IMR-90 (cell line): ENCODE results near the gene HECTD2. TPM values are rescaled to one million over a fixed set of nuclear protein-coding genes. Genes with fewer than 3 reads are reported as not detected.
"Not testable (repeated sequence)": the region's sequence is repeated elsewhere in the genome, so short reads cannot be mapped to it uniquely, and the experiment has no call there.

ENCODE experiments used
- ATAC-seq: fragments of 200-7000 bp; cut with Tn5 transposase; 2 replicates; pipeline ENCODE4 v1.9.1; 2020; ENCODE audit warnings: low read depth, mild to moderate bottlenecking, moderate library complexity
- BruUV-seq: library from RNA; stranded (reverse); fragments of 400-500 nt; replicated peaks from 2 replicates; lab custom pipeline; 2021; lab: Mats Ljungman, UMichigan
- CTCF ChIA-PET: fragments of 300-600 bp; formaldehyde crosslinking; extraction: SDS; loops from one replicate; lab custom pipeline; 2021; ENCODE audit warnings: antibody characterized with exemption; lab: Yijun Ruan, JAX
- POLR2A ChIA-PET: fragments of 300-600 bp; sonication (Branson Sonifier 250); formaldehyde crosslinking; loops from one replicate; lab custom pipeline; 2022; ENCODE audit warnings: antibody characterized with exemption; ENCODE audit not compliant: unreplicated experiment; lab: Charles Lee
- DNase-seq: peaks from one replicate; pipeline ENCODE4 v3.0.0; 2013
- H2AFZ ChIP-seq: replicated peaks from 2 replicates; pipeline ENCODE3; 2013; ENCODE audit warnings: low read length, mild to moderate bottlenecking; ENCODE audit not compliant: poor library complexity
- H2AK5ac ChIP-seq: 2 replicates; pipeline ENCODE4 v1.6.1; 2013; ENCODE audit warnings: low read depth, low read length, inconsistent platforms
- H2AK9ac ChIP-seq: replicated peaks from 2 replicates; pipeline ENCODE3; 2013; ENCODE audit warnings: mild to moderate bottlenecking, low read depth, low read length, moderate library complexity; ENCODE audit not compliant: poor library complexity
- H2BK120ac ChIP-seq: 2 replicates; pipeline ENCODE4 v1.6.1; 2013; ENCODE audit warnings: low read depth, low read length, inconsistent platforms
- H2BK15ac ChIP-seq: 3 replicates; pipeline ENCODE4 v1.6.1; 2013; ENCODE audit warnings: low read depth, low read length, inconsistent platforms
- H2BK20ac ChIP-seq: 2 replicates; pipeline ENCODE4 v1.6.1; 2013; ENCODE audit warnings: low read depth, mild to moderate bottlenecking, inconsistent platforms, low read length, moderate library complexity
- H2BK5ac ChIP-seq: 2 replicates; pipeline ENCODE4 v1.6.1; 2013; ENCODE audit warnings: mild to moderate bottlenecking, low read depth, low read length, inconsistent platforms; ENCODE audit not compliant: poor library complexity, severe bottlenecking
- H3K14ac ChIP-seq: replicated peaks from 2 replicates; pipeline ENCODE4 v1.6.1; 2013; ENCODE audit warnings: low read depth, low read length, inconsistent platforms
- H3K18ac ChIP-seq: 2 replicates; pipeline ENCODE4 v1.6.1; 2013; ENCODE audit warnings: low read depth, low read length, control low read depth
- H3K23ac ChIP-seq: 2 replicates; pipeline ENCODE4 v1.6.1; 2013; ENCODE audit warnings: low read depth, low read length, inconsistent platforms
- H3K27ac ChIP-seq: 2 replicates; pipeline ENCODE4 v1.5.1; 2013; ENCODE audit warnings: mild to moderate bottlenecking, control low read depth, low read length; ENCODE audit not compliant: insufficient read depth
- H3K27me3 ChIP-seq: 2 replicates; pipeline ENCODE4 v1.6.1; 2013; ENCODE audit warnings: low read length; ENCODE audit not compliant: control insufficient read depth, insufficient read depth
- H3K36me3 ChIP-seq: 2 replicates; pipeline ENCODE4 v1.6.1; 2013; ENCODE audit warnings: low read length, mixed read lengths; ENCODE audit not compliant: control insufficient read depth, insufficient read depth
- H3K4ac ChIP-seq: 2 replicates; pipeline ENCODE4 v1.6.1; 2013; ENCODE audit warnings: low read depth, low read length, inconsistent platforms
- H3K4me1 ChIP-seq: 2 replicates; pipeline ENCODE4 v1.6.1; 2013; ENCODE audit warnings: low read length, mixed read lengths; ENCODE audit not compliant: control insufficient read depth, insufficient read depth
- H3K4me2 ChIP-seq: 2 replicates; pipeline ENCODE4 v1.6.1; 2013; ENCODE audit warnings: low read depth, mild to moderate bottlenecking, control low read depth, low read length, moderate library complexity
- H3K4me3 ChIP-seq: 2 replicates; pipeline ENCODE4 v1.5.1; 2013; ENCODE audit warnings: low read depth, mild to moderate bottlenecking, control low read depth, low read length, moderate library complexity; ENCODE audit not compliant: insufficient read depth
- H3K56ac ChIP-seq: 2 replicates; pipeline ENCODE4 v1.6.1; 2013; ENCODE audit warnings: low read length, inconsistent platforms; ENCODE audit not compliant: insufficient read depth; ENCODE audit errors: extremely low read depth
- H3K79me1 ChIP-seq, 2 experiments: 2 replicates each; pipeline ENCODE4 v1.6.1; 2013; ENCODE audit warnings: low read length in 2 of 2, inconsistent platforms in 1 of 2, low read depth in 1 of 2
- H3K9ac ChIP-seq: 2 replicates; pipeline ENCODE4 v1.6.1; 2013; ENCODE audit warnings: low read depth, low read length, control low read depth
- H3K9me1 ChIP-seq: 2 replicates; pipeline ENCODE4 v1.6.1; 2013; ENCODE audit warnings: low read length, inconsistent platforms; ENCODE audit not compliant: insufficient read depth
- H3K9me3 ChIP-seq: 2 replicates; pipeline ENCODE4 v1.6.1; 2013; ENCODE audit warnings: low read length; ENCODE audit not compliant: control insufficient read depth, insufficient read depth
- H4K20me1 ChIP-seq: 2 replicates; pipeline ENCODE4 v1.6.1; 2013; ENCODE audit warnings: low read length, inconsistent platforms; ENCODE audit not compliant: insufficient read depth
- H4K5ac ChIP-seq: 2 replicates; pipeline ENCODE4 v1.6.1; 2013; ENCODE audit warnings: mild to moderate bottlenecking, low read depth, low read length, control low read depth
- H4K8ac ChIP-seq, 2 experiments: 2 replicates each; pipeline ENCODE4 v1.6.1; 2013; ENCODE audit warnings: low read depth in 2 of 2, low read length in 2 of 2, control low read depth in 1 of 2, inconsistent platforms in 1 of 2
- H4K91ac ChIP-seq: 2 replicates; pipeline ENCODE4 v1.6.1; 2013; ENCODE audit warnings: low read depth, low read length, inconsistent platforms; ENCODE audit not compliant: insufficient read depth
- RAD21 ChIP-seq: IDR thresholded peaks from 2 replicates; pipeline ENCODE4 v1.6.1; 2012; ENCODE audit warnings: low read length, improper control_type of control experiment
- SMC3 ChIP-seq: fragments of 150-350 bp; IDR thresholded peaks from 2 replicates; pipeline ENCODE4 v1.6.1; 2016; ENCODE audit warnings: low read depth, mild to moderate bottlenecking, antibody characterized with exemption, low read length, moderate library complexity
- WGBS, 2 experiments: methylation state at CpG; one replicate each; pipeline versions ENCODE4 v1.1.5 to v1.1.7; 2013; ENCODE audit warnings: missing lambda C conversion rate in 2 of 2; ENCODE audit not compliant: insufficient read length in 1 of 2; ENCODE audit errors: extremely low coverage in 2 of 2; 5-methylcytosine and 5-hydroxymethylcytosine counted together
- dilution Hi-C: fragments of 300-500 bp; cut with HindIII; formaldehyde crosslinking; loops from one replicate; pipeline ENCODE4 v1.14.3; 2018; ENCODE audit warnings: low sequenced_read_pairs; ENCODE audit not compliant: unreplicated experiment
- in situ Hi-C: fragments of 300-500 bp; cut with MboI; formaldehyde crosslinking; loops from 3 replicates; pipeline ENCODE4 v1.14.3; 2019; ENCODE audit warnings: low sequenced_read_pairs, inconsistent platforms, mixed read lengths
- intact Hi-C: fragments of 100-400 bp; cut with micrococcal nuclease; formaldehyde crosslinking; loops from 2 replicates; pipeline ENCODE4 v1.10.0; 2022
- polyA plus RNA-seq, 3 experiments: library from polyadenylated mRNA; depleted of rRNA; stranded (reverse); fragments of >200 nt; gene quantifications; 2 replicates each; pipeline ENCODE4 v1.2.3, GENCODE V29; 2012; ENCODE audit warnings: low replicate concordance in 1 of 3
- total RNA-seq: library from RNA; depleted of rRNA; stranded (reverse); fragments of >200 nt; gene quantifications from 2 replicates; pipeline ENCODE4 v1.2.3, GENCODE V29; 2012
- TF ChIP-seq, protein P1 (sequence below): conservative IDR thresholded peaks from 2 replicates; pipeline ENCODE4 v1.5.1; 2012; ENCODE audit warnings: mild to moderate bottlenecking, low read depth, low read length, improper control_type of control experiment

HECTD2 gene
- total and polyA plus RNA-seq, 2 of the 4 experiments (the other 2 are of a cell fraction): 5.2 to 5.9 TPM

DNA sequence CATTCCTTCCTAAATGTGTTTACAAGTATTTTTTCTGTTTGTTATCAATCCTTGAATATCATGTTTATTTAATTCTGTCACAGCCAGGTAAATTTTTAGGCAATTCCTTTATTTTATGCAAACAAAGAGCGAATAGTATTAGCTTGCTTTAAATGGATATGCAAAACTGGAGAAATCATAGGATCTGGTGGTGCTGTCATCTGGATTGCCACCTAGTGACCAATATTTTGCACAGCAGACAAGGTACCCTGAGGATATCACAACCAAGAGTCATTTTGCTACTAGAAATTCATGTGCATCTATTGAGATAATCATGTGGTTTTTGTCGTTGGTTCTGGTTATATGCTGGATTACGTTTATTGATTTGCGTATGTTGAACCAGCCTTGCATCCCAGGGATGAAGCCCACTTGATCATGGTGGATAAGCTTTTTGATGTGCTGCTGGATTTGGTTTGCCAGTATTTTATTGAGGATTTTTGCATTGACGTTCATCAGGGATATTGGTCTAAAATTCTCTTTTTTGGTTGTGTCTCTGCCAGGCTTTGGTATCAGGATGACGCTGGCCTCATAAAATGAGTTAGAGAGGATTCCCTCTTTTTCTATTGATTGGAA lies 40.1 kb upstream of the HECTD2 start:
- H3K4me1 ChIP-seq, H2BK120ac ChIP-seq, H2AK5ac ChIP-seq, H3K27me3 ChIP-seq, H2AK9ac ChIP-seq, H4K20me1 ChIP-seq, H3K4ac ChIP-seq, H3K14ac ChIP-seq, H3K56ac ChIP-seq, H3K18ac ChIP-seq, H3K23ac ChIP-seq, H2BK15ac ChIP-seq, H3K9me1 ChIP-seq, dilution Hi-C loops, H3K27ac ChIP-seq, H2AFZ ChIP-seq, H3K9me3 ChIP-seq, H3K36me3 ChIP-seq, H2BK20ac ChIP-seq, H3K4me3 ChIP-seq, H4K8ac ChIP-seq, H3K79me1 ChIP-seq, BruUV-seq, H4K91ac ChIP-seq, H4K5ac ChIP-seq, H2BK5ac ChIP-seq, H3K9ac ChIP-seq, in situ Hi-C loops, H3K4me2 ChIP-seq: not testable (repeated sequence)
- ChIA-PET CTCF (interaction anchor here (0.7 to 2.0 kb wide), 4 partner anchors 10 to 459 kb away, joined by 3 to 16 read pairs (median 4); no protein-coding TSS in a partner anchor), POLR2A (interaction anchor here (0.6 kb wide), 1 partner anchor 71 kb away, joined by 4 read pairs; no protein-coding TSS in a partner anchor)
- TF ChIP-seq, protein P1, sequence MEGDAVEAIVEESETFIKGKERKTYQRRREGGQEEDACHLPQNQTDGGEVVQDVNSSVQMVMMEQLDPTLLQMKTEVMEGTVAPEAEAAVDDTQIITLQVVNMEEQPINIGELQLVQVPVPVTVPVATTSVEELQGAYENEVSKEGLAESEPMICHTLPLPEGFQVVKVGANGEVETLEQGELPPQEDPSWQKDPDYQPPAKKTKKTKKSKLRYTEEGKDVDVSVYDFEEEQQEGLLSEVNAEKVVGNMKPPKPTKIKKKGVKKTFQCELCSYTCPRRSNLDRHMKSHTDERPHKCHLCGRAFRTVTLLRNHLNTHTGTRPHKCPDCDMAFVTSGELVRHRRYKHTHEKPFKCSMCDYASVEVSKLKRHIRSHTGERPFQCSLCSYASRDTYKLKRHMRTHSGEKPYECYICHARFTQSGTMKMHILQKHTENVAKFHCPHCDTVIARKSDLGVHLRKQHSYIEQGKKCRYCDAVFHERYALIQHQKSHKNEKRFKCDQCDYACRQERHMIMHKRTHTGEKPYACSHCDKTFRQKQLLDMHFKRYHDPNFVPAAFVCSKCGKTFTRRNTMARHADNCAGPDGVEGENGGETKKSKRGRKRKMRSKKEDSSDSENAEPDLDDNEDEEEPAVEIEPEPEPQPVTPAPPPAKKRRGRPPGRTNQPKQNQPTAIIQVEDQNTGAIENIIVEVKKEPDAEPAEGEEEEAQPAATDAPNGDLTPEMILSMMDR: peak; percentile 65
- peak; percentile 64 for TF ChIP-seq RAD21
- peak; percentile 78 for TF ChIP-seq SMC3
- ATAC-seq (peak; percentile 83), DNase-seq (peak; percentile 59)
- intact Hi-C loops: loop anchor here (1.0 kb wide), 1 partner anchor 72 kb away; no protein-coding TSS in a partner anchor
- WGBS, 2 experiments: no CpG with 5 or more reads among the region's 6 CpGs
